Measurements from ENCODE around the gene ATG101.
"Not testable (repeated sequence)": the region's sequence is repeated elsewhere in the genome, so short reads cannot be mapped to it uniquely, and the experiment has no call there.

DNA sequence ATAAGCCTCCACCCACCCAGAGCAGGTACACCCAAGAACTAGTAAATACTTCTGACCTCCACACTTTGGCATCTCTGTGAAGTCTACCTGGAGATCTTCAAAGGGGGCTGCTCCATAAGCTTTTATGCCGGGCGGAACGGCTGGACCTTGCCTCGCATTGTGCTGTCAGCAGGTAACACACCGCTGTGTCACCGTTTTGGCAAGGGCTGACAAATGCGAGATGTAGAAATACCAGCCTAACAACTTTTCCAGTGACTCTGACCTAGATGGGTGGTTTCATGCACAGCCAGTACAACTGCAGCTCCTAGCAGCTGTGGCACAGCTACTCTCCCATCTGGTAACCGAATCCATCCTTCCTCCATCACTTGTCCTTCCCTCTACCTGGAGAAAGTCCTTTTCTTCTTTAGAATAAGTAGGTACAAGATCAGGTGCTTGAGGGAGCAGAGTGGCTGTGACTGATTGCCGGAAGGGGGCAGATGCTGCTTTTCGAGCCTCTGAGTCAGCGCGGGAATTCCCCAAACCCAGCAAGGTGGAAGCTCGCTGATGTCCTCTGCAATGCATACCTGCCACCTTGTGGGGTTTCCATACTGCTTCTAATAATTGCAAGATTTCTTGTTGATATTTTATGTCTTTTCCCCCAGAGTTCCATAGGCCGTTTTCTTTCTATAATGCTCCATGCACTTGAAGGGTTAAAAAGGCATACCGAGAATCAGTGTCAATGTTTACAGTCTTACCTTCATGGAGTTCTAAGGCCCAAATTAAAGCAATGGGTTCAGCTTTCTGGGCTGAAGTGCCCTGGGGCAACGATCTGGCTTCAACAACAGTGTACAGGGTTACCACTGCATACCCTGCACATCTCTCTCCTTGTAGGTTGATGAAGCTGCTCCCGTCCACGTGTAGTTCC is 46.7 kb downstream of the ATG101 start:
- peak; percentile 41 to 50 for TF ChIP-seq CTCF (conservative IDR thresholded peaks at IDR 0.05; ENCODE audit: low read depth in 2 of 2)
- TF ChIP-seq EZH2phosphoT487 (IDR thresholded peaks at IDR 0.05; ENCODE audit: unreplicated experiment); POLR2AphosphoS5 (IDR thresholded peaks at IDR 0.05; ENCODE audit: low read depth): not testable (repeated sequence)
